Retinal pigment epithelial cell (primary cell): ENCODE data around the gene KCNAB2.

Experiments used
- DNase-seq: peaks from one replicate; pipeline ENCODE4 v3.0.0-alpha.2; 2010; ENCODE audit warnings: low read depth
- H3K4me3 ChIP-seq: 2 replicates; pipeline ENCODE4 v1.5.1; 2011; ENCODE audit warnings: mild to moderate bottlenecking, low read length, control low read depth, moderate library complexity
- CTCF ChIP-seq: conservative IDR thresholded peaks from 2 replicates; pipeline ENCODE4 v1.5.1; 2011; ENCODE audit warnings: low read depth, low read length, control low read depth, inconsistent platforms

The KCNAB2 gene

GRCh38 chr1:6005276-6005917 is 40.3 kb upstream of the KCNAB2 start:
- TF ChIP-seq CTCF: no peak
- no peak overlapping the region for H3K4me3 ChIP-seq
- DNase-seq: no peak

- TF ChIP-seq CTCF: no peak
- DNase-seq: no peak
- no peak overlapping the region for H3K4me3 ChIP-seq
Measured at GRCh38 chr1:6006882-6007281, 38.8 kb upstream of the KCNAB2 start.

- no peak overlapping the region for H3K4me3 ChIP-seq
- TF ChIP-seq CTCF: no peak
- no peak for DNase-seq
Measured at GRCh38 chr1:6007318-6008083, 38.2 kb upstream of the KCNAB2 start.

- DNase-seq: no peak
- H3K4me3 ChIP-seq: no peak overlapping the region
- no peak for TF ChIP-seq CTCF
Measured at GRCh38 chr1:6008084-6008415, 37.6 kb upstream of the KCNAB2 start.

GRCh38 chr1:6008696-6009095 is 37.0 kb upstream of the KCNAB2 start:
- TF ChIP-seq CTCF: no peak
- DNase-seq: no peak
- H3K4me3 ChIP-seq: no peak overlapping the region

- H3K4me3 ChIP-seq: no peak overlapping the region
- no peak for TF ChIP-seq CTCF
- DNase-seq: no peak
Measured at GRCh38 chr1:6009120-6010040, 36.3 kb upstream of the KCNAB2 start.
